Esophagus squamous epithelium (tissue), 4 donors: ENCODE results near the gene CREB3L2.

Experiments
- CTCF ChIP-seq, 6 experiments: fragments of 450-650 bp in 4 of 6; fragments of 200-600 bp in 2 of 6; sonication (generic) in 2 of 6; IDR thresholded peaks; one replicate each; pipeline ENCODE4 v1.5.1; 2016 to 2019; ENCODE audit warnings: antibody characterized with exemption in 6 of 6, mild to moderate bottlenecking in 4 of 6, moderate library complexity in 4 of 6
- POLR2A ChIP-seq, 4 donors: fragments of 450-650 bp; IDR thresholded peaks; one replicate each; pipeline ENCODE4 v1.6.1; 2017; ENCODE audit warnings: antibody characterized with exemption in 4 of 4, mild to moderate bottlenecking in 4 of 4, moderate library complexity in 3 of 4

GRCh38 chr7:137970253-137970975, 31.5 kb downstream of the CREB3L2 start:
- TF ChIP-seq CTCF (IDR thresholded peaks at IDR 0.05) (no peak), POLR2A (IDR thresholded peaks at IDR 0.05) (no peak)
